NOMO-1 treated with dmso at 0.1 percent for 144 hours (cell line): ENCODE data around the gene NDUFS8.

ENCODE experiments used
- DNase-seq: peaks from one replicate; lab custom pipeline; 2025; ENCODE audit not compliant: unreplicated experiment; lab: John Stamatoyannopoulos, UW

The NDUFS8 gene

DNA sequence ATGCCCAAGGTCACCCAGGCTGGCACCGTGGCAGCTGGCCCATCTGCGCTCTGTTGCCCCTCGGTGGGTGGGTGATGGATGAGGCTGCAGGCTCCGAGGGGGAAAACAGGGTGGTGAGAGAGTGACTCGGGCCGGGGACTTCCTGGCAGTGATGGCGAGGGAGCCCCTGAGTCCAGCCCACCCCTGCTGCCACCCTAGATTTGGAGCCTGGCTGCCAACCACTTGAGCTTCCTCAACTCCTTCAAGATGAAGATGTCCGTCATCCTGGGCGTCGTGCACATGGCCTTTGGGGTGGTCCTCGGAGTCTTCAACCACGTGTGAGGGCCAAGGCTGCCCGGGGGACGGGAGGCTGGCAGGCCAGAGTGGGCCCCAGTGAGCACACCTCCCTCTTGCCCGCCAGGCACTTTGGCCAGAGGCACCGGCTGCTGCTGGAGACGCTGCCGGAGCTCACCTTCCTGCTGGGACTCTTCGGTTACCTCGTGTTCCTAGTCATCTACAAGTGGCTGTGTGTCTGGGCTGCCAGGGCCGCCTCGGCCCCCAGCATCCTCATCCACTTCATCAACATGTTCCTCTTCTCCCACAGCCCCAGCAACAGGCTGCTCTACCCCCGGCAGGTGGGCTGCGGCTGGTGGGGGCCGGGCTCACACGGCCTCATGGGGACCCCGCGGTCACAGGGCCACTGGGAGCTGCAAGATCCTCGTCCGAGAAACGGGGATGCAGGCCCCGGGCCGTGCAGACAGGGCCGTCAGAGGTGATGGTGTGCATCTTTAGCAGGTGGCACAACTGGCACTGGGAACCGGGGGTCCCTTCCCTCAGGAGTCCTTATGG is 18.4 kb downstream of the NDUFS8 start:
- no peak for DNase-seq

DNA sequence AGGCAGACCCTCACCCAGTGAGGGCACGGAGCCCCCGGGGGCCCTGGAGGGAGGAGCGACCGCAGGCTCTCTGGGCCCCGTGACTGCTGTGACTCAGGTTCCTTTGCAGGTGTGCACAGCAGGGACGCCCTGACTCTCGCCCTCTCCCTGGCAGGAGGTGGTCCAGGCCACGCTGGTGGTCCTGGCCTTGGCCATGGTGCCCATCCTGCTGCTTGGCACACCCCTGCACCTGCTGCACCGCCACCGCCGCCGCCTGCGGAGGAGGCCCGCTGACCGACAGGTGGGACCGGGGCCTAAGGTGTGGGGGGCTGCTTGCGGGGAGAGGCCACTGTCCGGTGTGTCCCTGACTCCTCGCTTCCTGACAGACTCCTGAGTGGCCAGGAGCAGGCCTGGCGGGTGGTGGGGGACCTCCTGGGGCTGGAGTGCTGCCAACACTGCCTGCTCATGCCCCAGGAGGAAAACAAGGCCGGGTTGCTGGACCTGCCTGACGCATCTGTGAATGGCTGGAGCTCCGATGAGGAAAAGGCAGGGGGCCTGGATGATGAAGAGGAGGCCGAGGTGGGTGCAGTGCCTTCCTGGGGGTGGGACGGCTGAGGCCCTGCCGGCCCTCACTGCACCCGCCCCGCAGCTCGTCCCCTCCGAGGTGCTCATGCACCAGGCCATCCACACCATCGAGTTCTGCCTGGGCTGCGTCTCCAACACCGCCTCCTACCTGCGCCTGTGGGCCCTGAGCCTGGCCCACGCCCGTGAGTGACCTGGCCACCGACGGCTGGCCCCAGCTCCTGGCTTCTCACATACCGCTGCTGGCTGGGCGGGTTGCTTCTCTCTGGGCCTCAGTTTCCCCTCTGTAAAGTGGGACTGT is 19.3 kb downstream of the NDUFS8 start:
- DNase-seq, result no peak

GRCh38 chr11:68050371-68050841 is 19.9 kb downstream of the NDUFS8 start:
- no peak for DNase-seq

DNA sequence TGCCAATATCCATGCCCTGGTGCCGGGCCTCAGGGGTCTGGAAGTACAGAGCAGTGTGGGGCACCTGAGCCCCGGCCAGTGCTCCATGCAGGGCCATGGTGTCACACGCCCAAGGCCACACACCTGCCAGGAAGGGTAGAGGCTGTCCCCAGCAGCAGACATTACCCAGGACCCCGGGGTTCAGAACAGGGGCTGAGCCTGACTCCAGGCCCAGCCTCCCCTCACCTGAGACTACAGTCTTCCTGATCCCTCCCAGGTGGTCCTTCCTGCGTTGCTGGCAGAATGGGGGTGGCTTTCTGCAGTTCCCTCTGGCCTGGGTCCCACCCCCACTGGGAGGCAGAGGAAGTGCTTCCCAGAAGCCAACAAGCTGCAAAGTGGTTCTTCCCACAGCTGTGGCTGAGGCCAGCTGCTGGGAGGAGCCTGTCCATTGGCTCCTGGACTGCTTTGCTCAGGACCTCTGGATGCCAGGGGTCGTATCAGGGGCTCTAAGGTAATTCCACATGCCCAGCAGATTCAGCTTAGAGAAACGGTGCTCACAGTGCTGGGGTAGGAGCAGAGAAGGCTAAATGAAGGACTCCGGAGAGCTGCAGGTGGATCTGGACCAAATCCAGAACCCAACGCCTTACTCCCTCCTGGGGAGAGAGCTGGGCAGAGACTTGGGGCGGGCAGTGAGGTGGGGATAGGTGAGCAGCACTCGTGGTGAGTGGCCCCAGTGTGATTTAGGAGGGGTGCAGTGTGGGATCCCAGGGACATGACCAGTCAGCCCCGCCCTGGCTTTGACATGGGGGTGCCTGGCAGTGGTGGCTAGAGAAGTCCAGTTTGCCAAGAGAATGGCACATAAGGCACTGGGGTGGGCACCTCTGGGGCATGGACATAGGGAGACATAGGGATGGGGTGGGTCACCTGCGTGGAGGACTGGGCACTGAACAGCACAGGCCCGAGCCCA is 21.0 kb downstream of the NDUFS8 start:
- no peak for DNase-seq

- DNase-seq, result no peak
These were observed 21.8 kb downstream of the NDUFS8 start for GRCh38 chr11:68052137-68052873.

DNA sequence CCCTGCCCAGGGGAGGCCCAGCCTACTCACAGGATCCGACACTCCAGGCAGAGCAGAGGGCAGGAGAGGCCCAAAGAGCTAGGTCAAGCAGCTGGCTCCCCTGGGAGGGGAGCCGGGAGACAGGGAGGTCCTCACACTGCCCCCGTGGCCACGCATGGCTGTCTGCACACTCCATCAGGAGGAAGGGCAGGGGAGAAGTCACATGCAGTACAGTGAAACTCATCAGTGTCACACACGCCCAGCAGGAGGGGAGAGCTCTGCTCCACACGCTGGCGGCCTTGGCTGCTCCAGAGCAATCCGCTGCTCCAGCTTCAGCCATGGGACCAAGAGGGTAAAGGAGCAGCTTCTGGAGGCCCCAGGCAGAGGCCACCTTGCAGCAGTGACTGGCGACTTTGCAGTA is 22.6 kb downstream of the NDUFS8 start:
- no peak for DNase-seq

DNA sequence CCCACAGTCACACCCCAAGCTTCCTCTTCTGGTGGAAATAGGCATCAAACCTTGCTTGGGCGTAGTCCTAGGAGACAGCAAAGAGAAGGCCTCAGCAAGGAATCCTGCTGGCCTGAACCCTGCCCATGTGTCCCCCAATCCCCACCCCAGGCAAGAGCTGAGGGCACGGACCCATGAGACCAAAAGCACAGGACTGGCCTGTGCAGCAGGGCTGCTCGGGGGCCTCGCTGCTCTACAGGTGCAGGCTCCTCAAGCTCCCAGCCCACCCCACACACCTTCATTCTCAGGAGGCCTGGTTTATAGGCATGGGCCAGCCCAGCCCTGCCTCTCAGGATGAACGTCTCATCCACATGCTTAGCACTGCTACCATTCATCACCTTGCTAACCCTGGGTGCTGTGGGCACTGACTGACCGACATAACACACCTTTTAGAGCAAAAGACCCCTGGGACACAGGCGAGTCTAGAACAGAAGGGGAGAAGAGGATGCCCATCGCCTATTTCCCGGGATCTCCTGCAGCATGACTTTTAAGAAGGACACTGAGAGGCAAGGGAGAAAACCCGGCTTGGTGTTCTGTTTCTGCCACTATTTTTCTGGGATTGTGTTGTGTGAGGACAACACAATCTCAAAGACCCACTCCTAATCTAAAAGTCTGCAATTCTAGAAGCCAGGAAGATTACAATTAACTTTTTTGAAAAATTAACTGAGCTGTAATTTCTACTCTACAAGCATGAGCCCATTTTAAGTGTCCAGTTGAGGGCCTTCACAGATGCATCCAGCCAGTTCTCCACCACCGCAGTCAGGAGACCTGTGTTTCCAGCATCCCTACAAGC is 23.7 kb downstream of the NDUFS8 start:
- DNase-seq, result no peak

DNA sequence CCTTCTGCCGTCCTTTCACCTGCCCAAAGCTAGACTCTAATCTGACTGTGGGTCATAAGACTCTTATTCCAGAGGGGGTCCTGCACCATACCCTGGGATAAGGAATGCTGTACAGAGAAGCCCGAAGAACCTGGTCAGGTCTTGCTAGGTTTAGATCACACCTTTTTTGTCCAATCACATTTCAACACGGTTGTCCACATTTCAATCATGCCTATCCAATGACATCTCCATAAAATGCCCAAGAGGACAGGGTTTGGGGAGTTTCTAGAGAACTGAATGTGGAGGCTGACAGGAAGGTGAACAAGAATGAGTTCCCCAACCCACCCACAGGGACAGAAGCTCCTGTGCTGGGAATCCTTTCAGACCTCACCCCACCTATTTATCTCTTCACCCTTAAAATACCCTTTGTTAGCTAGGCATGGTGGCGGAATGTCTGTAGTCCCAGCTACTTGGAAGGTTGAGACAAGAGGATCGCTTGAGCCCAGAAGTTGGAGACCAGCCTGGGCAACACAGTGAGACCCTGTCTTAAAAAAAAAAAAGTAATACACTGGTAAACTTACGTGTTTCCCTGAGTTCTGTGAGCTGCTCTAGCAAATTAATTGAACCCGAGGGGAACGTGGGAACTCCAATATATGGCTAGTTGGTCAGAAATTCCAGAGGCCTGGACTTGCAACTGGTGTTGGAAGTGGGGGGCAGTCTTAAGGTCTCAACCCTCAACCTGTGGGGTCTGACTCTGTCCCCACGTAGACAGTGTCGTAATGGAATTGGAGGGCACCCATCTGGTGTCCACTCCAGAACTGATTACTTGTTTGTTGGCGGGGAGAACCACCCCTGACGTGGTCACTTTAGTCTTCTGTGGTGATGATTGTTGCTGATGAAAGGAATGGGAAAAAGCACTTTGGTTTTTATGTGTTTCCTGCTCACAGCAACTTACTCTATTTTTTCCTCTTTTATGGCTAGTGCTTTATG is 26.1 kb downstream of the NDUFS8 start:
- no peak for DNase-seq

GRCh38 chr11:68057807-68058206 is 27.3 kb downstream of the NDUFS8 start:
- DNase-seq, result no peak

- DNase-seq, result no peak
These were observed 31.0 kb downstream of the NDUFS8 start for GRCh38 chr11:68061508-68061907.

- DNase-seq, result no peak
These were observed 34.4 kb downstream of the NDUFS8 start for GRCh38 chr11:68064926-68065325.

DNA sequence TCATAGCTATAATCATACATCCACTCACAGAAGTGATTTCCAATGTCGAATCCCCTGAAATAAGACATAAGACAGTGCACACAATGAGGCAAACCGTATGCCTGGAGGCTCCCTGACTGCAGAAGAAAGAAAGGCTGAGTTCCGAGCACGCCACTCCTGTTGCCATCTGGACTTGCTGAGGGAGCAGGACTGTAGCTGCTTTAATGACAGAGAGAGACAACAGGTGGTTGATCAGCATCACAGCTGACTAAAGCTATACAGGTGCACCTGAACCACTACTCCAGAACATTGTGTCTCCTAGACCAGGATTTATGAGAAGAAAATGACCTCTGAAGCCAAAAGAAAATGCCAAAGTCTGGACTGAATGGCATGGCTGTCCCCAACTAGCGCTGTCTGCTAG is 35.4 kb downstream of the NDUFS8 start:
- no peak for DNase-seq

GRCh38 chr11:68066742-68067141 is 36.3 kb downstream of the NDUFS8 start:
- no peak for DNase-seq

GRCh38 chr11:68067991-68068390 is 37.5 kb downstream of the NDUFS8 start:
- DNase-seq, result no peak

DNA sequence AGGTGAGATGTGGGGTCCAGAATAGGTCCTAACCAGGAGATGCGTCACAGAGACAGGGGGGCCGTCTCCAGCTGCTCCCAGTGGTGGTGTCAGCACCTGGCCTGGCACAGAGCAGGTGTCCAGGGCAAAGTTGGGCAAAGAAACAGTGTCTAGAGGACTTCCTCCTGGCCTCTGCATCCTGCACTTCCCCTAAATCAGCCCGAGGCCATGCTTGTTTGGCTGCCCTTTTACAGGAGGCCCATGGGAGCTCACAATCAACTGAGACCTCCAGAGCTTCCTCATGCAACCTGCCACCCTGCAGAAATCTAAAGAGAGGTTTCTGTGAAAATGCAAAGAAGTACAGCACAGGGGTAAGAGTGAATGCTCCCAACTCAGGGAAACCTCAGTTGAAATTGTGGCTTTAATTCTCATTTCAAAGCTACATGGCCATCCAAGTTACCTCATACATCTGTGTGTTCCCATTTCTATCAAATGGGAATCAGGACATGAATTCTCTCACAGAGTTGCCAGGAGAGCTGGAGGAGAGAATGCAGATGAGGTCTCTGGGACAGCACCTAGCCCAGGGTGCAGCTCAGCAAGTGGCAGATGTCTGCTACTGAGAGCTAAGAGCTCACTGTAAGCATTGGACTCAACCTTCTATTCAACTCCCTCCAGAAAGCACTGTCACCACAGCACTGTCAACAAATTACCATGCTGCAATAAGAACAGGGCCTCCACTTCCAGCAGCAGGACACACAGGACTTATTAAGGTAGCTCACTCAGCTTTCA is 41.0 kb downstream of the NDUFS8 start:
- peak; percentile 4 for DNase-seq

DNA sequence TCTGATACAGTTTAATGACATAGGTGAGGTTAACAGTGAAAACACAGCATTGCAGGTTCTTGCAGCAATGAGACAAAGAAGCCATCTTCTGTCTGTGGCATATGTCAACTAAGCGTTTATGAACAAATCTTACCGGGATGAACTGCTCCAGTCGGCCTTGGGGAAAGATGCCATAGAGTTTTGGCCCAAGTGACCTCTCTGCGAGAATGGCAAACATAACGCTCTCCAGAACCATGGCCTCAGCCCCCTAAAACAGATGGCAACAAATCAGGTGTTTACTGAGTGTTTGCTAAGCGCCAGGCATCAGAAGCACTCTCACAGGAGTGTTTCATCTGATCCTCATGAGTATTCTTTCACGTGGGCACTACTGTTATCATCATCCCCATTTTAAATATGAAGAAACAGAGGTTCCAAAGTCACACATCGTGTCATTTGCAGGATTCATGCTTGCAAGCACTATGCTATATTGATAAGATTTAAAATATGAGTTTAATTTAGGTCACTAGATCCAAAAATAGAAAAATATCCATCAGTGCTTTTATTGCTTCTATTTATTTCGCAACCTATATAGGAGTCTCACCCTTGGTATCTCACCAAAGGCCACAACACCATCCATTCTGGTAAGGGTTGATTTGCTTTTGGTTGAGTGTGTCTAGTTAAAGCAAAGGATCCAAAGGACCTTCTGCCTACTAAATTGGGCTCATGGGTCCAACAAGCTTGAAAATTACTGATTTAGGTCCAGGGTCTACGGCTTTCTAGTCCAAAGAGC is 44.3 kb downstream of the NDUFS8 start:
- no peak for DNase-seq
